Measurements from ENCODE around the gene CPLX1.

DNA sequence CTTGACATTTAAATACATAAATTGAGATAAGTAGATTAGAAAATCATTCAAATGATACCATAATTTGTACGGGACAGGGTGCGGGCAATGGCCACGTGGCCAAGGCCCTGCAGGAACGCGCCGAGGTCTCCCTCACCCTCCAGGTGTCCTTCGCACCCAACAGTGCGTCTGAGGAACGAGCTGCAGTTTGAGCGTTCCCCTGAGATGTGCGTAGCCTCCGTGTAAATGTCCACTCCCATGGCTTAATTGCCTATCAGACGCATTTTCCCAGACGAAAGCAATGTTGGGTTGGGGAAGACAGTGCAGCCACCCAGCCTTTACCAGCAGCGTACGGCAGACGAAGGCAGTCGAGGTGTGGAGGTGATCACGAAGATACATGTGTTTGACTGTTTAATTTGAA is 56.4 kb downstream of the CPLX1 start:
- TF ChIP-seq ELF4 (IDR thresholded peaks at IDR 0.05) (no peak), FOXK2 (IDR thresholded peaks at IDR 0.05) (no peak), SP1 (IDR thresholded peaks at IDR 0.05) (no peak), CTBP1 (IDR thresholded peaks at IDR 0.05; ENCODE audit: borderline replicate concordance) (no peak), L3MBTL2 (conservative IDR thresholded peaks at IDR 0.05) (no peak), HDGF (IDR thresholded peaks at IDR 0.05; ENCODE audit: borderline replicate concordance) (no peak)

All from HEK293T (cell line).